HG03378 (cell line): ENCODE data around the gene ARMC12.
A peak's percentile ranks its signal among the peaks of the same experiment; 100 is the strongest.
"Not testable (repeated sequence)": the region's sequence is repeated elsewhere in the genome, so short reads cannot be mapped to it uniquely, and the experiment has no call there.

Source experiments
- ATAC-seq: cut with Tn5 transposase; IDR thresholded peaks from one replicate; pipeline ENCODE4 v1.9.1; 2021; ENCODE audit warnings: mild to moderate bottlenecking, moderate library complexity; ENCODE audit not compliant: unreplicated experiment

ARMC12 gene

DNA sequence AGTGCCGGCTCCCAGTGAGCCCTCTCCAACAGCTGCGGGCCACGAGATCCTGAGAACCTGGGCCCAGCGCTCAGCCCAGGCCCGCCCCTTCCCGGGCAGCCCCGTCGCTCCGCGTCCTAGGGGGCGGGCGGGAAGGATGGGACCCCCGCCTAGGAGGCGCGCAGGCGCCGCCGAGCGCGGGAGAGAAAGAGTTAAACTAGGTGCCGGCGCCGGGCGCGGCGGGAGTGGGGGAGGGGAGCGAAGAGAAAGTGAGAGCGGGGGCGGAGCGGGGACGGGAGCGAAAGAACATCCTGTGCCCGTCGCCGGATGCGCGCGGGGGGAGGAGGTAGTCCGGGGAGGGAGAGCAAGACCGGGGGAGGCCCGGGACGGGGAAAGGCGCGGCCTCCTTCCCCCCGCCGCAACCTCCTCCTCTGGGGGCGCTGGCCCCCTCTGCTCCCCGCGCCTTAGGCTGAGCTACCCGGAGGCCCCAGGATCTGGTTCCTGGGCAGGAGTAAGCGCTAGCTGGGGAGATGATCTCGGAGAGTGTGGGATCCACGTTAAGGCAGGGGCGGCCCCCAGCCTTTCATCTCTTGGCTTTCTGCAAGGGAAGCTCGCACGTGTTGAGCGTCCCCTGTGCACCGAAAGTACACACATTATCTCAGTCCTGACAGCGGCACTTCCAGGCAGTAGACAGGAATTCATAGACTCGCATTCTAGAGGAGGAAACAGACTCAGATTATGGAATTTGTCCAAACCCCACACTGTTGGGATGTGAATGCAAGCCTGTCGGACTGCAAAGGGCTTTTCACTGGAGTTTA, 4.9 kb upstream of the ARMC12 start:
- peak; percentile 21 for ATAC-seq

DNA sequence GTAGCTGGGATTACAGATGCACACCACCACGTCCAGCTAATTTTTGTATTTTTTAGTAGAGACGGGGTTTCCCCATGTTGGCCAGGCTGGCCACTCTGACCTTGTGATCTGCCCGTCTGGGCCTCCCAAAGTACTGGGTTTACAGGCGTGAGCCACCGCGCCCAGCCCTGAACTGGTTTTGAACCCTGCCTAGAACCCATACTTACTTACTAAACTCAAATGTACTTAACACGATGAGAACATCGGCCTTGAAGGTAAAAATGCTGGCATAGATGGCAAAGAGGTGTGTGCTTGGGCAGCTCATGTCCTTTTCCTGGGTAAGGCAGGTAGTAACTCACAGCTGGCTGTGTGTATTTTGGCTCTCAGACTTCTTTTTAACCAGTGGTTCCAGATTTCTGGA, 3.2 kb upstream of the ARMC12 start:
- no peak for ATAC-seq

DNA sequence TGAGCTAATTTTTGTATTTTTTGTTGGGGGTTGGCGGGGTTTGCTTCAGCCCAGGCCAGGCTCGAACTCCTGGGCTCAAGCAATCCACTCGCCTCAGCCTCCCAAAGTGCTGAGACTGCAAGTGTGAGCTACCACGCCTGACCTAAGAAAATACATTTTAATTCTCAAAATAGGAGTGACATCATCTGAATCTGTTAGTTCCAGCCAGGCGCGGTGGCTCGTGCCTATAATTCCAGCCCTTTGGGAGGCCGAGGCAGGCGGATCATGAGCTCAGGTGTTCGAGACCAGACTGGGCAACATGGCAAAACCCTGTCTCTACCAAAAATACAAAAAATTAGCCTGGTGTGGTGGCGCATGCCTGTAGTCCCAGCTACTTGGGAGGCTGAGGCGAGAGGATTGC, 2.5 kb upstream of the ARMC12 start:
- not testable (repeated sequence) for ATAC-seq

DNA sequence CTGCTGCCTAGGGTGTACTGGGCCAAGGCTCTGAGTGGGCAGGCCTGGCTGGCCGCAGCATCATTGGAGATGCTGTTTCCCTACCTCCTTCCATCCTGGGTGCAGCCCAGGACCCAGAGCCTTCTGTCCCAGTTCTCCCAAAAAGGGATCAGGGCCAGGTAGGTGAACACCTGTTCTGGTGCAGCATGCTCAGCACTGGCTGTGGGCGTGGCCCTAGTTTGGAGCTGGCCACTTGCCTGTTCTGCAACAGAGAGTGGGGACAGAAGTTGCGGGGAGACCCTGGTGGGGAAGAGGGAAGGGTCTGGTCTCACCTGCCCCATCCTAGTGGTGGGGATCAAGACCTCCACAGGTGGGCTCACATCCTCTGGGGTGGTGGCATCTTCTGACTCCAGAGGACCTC, 1.4 kb upstream of the ARMC12 start:
- no peak for ATAC-seq

DNA sequence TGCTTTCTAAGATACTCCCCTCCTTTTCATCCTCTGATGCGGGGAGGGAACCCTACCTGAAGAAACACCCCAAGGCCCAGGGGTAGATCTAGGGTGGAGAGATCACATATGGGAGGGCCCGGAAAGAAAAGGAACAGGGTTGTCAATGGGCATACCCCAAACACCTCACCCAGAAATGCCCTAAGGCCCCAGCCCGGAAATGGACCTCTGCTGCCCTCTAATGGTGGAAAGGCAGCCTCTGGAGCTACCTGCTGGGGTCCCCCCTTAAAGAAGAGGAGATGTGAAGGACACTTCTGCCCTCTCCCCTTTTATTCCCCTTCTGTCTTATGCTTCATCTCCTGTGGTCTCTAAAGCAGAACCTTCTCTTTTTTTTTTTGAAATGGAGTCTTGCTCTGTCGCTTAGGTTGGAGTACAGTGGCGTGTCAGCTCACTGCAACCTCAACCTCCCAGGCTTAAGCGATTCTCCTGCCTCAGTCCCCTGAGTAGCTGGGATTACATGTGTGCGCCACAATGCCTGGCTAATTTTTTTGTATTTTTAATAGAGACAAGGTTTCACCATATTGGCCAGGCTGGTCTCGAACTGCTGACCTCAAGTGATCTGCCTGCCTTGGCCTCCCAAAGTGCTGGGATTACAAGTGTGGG, 458 bp upstream of the ARMC12 start:
- ATAC-seq, result no peak

DNA sequence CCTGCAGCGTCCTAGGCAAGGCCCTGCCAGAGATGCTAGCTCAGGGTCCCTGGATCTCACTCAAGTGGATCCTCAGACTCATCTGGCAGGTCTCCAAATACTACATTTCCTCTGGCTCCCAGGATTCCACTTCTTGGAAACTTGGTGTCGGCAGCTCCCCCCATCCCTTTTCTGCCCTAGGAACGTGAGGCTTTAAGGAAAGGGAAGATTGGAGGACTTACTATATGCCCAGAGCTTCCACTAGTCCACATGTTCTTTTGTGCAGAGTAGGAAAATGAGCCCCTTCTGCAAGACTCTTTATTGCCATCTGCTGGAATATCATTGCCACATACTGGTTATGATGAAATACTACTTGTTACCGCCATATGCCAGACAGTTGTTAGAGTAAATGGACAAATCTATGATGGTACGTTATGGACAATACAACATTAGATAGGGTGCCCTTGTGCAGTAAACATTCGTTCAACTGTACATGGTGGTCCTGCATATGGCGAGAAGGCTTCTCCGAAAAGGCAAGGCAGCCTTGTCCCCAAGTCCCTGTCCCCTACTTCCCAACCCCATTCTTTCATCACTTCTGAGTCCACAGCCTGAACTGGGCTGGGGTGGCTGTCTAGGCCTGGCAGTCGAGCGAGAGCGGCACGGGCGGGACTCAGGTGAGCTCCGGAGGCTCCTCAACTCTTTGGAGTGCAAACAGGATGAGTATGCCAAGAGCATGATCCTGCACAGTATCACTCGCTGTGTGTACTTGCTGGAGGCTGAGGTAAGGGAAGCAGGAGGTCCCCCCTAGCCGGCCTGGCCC, 780 bp downstream of the ARMC12 start:
- ATAC-seq, result no peak

DNA sequence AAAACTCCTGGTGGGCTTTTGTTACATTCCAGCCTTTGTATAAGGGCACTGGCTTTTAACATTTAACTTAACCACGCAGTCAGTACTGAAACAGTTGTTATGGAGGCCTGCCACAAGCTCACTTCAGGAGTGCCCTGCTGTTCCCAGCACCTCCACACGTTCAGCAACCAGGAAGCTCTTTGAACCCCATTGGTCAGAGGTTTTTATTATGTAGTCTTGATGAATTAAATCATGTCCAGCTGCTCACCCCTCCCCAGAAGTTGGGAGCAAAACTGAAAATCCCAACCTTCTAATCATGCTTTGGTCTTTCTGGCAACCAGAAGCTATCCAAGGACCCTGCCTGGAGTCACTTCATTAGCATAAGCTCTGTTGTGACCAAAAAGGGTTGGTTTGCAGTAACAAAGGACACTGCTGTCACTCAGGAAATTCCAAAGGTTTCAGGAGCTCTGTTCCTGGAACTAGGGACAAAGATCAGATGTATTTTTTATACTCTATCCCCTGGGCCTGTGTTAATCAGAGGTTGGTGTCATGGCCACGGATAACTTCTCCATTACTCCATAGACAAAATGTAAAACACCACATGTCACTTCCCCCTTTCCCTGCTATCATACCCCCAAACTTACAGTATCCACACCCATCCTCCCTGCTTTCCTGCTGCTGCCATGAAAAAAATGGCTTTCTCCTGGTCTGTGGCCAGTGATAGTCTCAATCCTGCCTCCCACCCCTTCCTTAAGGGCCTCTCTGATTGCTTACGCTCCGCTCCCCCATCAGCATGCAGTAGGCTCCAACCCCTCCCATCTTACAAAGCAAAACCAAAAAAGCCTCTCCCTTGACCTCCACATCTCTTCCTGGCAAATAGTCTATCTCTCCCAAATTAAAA, 3.1 kb downstream of the ARMC12 start:
- no peak for ATAC-seq

DNA sequence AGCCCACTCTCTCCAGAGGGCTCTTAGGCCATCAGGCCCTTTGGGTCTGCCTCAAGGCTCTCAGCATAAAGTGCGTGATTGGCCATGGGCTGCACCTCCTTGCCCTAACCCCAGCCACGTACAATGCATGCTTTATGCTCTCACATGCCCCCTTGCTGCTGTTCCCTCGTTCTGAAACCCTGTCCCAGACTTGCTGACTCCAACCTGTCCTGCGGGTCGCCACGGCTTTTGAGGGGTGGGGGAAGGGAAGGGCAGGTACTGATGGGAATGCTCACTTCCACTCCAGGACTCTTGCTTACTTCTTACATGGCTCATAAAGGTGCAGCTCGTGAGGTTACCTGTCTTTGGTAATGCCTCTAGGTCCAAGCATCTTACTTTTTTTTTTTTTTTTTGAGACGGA, 6.0 kb downstream of the ARMC12 start:
- no peak for ATAC-seq

DNA sequence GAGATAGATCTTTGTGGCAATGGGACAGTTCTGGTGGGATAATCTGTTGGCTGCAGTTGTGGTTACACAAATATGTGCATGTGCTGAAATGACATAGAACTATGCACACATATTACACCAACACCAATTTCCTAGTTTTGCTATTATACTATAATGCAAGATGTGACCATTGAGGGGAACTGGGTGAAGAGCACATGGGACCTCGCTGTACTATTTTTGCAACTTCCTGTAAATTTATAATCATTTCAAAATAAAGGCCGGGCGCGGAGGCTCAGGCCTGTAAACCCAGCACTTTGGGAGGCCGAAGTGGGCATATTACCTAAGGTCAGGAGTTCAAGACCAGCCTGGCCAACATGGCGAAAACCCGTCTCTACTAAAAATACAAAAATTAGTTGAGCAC, 8.7 kb downstream of the ARMC12 start:
- no peak for ATAC-seq

DNA sequence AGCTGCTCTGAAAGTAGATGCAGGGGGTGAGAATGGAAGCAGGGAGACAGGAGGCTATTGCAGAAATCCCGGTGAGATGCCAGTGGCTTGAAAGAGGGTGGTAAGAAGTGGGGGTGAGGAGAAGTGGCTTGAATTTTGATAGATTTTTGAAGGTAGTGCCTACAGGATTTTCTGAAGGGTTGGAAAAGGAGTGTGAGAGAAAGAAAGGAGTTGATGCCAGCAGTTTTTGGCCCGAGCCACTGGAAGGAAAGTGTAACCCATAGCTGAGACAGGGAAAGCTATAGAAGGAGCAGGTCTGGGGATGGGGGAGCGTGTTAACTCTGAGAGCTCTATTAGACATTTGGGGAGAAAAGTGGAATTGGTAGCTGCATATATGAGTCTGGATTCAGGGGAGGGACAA, 9.7 kb downstream of the ARMC12 start:
- ATAC-seq, result no peak

DNA sequence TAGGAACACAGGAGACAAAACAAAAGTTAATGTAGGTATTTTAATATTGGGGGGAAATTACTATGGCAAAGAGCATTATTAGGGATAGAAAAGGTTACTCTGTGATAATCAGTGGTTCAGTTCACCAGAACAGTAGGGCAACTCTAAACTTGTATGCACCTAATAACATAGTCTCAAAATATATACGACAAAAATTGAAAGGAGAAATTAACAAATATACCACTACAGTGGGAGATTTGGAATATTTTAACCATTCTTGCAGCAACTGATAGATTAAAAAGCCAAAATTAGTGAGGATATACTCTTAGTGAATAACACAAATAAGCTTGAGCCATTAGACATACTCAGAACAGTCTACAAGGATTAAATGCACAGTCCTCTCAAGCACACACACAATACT, 11.0 kb downstream of the ARMC12 start:
- no peak for ATAC-seq

DNA sequence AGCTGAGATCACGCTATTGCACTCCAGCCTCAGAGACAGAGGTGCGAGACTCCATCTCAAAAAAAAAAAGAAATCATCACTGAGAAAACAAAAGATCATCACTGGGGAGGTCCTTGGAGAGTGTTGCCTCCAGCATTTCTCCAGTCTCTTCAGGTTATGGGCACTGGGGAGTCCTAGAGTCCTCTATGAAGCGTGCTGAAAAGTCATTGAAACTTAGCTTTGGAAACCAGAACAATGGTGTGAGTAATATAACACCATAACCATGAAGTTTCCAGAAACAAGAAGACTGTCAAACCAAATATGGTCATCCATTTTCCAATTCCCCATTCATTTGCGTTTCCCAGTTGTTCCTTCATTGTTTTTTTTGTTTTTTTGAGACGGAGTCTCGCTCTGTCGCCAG, 13.7 kb downstream of the ARMC12 start:
- no peak for ATAC-seq

DNA sequence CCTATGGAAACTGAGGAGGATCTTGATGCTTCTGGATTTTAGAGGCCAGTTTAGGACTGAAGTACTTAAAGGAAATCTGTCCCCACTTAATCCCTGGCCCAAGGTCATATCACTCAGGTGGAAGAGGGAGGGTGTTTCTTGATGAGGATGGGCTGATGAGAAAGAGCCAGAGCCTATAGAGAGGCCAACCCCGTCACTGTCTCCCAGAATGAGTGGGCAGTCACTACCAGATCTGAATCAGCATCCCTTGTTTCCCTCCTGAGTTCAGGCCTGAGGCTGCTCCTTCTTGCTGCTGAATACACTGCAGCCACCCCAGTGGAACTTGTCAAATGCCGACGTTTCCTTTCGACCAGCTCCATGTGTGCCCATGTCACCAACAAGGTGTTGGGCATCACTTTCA, 14.8 kb downstream of the ARMC12 start:
- no peak for ATAC-seq

DNA sequence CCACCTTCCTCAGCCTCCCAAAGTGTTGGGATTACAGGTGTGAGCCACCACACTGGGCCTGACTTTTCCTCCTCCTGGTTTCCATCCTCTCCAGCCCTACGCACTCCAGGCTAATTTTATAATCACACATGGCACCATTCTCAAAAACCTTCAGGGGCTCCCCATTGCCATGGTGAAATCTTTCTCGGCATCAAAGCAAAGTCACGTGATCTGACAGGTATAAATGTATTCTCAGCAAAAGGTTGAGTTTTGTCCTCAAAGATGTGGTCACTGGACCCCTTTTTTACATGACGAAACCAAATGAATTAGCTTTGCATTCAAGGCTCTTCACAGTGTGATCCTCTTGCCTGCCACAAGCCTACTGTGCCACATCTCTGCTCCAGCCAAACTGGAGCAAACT, 15.5 kb downstream of the ARMC12 start:
- ATAC-seq, result no peak

DNA sequence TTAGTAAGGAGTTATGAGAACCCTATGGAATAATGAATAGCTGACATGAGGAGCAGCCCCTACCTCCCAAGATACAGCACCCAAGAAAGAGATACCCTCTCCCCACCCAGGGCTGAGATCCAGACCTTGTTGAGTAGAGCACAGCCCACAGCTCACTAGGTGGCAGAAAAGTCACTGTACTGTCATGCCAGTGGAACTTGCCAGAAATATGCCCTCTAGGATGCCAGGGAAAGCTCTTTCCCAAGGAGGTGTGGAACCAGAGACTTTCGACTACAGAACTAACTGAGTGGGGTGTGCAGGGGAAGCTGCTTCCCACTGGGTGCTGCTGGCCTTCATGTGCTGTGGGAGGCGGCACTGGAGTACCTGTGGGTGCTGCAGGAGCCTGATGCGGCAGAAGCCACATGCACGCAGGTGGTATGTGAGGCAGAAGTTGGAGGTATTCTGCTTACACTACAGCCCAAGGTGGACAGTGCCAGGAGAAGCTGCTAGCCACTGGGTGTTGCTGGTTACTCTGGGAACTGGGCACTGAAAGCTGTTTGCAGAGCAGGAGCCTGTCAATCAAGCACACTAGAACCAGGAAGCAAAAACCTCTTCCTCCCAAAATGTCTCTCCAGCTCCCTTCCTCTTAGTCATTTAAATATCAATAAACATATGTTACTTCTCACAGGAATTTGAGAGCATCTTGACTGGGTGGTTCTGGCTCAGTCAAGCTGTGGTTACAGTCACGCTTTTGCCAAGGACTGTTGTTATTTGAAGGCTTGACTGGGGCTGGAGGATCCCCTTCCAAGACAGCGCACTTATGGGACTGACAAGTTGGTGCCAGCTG, 17.8 kb downstream of the ARMC12 start:
- no peak for ATAC-seq

DNA sequence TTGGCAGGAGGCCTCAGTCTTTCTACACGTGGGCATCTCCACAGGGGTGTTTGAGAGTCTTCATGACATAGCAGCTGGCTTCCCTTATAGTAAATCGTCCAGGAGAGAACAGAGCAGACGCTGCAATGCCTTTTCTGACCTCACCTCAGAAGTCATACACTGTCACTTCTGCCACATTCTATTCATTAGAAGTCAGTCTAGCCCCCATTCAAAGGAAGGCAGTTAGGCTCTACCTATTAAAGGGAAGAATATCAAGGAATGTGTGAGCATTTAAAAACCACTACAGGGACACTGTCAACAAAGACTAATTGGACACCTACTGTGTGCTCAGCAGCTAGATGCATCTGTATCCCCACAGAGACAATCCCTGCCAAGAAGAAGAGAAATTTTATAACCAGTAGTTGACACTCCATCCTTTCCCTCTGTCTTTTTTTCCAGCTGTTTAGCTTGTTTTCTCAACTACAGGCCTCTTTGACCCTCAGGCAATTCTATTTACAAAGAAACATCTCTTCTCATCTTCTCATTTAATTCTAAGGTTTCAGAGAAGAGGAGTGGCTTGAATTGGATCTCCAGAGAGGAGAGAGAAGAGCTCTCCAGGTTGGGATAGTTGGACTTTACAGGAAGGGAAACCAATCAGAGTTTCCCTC, 18.6 kb downstream of the ARMC12 start:
- no peak for ATAC-seq

DNA sequence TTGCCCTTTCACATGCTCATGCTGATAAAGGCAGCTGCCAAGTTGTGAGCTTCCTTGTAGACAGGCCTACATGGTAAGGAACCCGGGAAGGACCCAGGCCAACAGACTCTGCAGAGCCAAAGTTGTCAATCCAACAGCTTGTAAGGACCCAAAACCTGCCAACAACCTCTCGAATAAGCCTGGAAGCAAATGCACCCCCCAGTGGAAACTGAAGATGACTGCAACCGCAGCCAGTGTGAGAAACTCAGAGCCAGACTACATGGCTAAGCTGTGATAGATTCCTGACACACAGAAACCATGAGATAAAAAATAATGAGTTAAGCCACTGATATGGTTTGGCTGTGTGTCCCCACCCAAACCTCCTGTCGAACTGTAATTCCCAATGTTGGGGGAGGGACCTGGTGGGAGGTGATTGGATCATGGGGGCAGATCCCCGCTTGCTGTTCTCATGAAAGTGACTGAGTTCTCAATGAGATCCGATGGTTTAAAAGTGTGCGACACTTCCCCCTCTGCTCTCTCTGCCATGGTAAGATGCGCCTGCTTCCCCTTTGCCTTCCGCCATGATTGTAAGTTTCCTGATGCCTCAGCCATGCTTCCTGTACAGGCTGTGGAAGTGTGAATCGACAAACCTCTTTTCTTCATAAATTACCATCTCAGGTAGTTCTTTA, 20.8 kb downstream of the ARMC12 start:
- ATAC-seq, result no peak

DNA sequence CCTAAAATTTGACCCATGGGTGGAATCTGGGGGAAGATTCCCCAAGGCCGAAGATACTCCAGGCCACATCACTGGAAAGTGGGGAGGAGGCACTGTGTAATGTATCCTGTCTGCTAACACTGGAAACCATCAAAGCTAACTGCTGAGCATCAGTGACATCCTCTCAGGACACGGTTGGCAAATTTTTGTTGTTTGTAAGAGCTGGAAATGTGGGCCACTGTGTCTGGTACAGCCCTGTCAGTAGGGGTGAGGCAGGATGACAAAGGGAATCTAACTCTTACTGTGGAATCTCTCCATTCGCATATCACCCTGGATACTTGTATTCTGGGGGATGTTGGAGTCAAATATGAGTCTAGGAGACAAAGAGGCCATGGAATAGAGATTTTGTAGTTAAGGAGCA, 22.6 kb downstream of the ARMC12 start:
- ATAC-seq, result no peak

DNA sequence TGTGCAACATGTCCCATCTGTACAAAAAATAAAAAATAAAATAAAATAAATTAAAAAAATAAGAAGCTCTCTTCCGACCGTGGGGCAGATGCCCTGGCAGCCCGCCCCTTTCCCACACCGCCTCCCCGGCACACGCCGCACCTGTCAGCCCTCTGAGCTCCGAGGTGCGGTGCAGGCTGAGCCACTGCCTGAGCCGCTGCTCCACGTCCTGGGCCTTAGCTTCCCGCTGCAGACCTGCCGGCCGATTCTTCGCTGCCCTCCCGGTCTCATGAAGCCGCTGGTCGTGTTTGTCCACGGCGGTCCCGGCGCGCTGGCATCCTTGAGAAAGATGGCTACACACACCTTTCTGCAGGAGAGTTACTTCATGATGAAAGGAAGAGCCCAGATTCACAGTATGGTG, 28.9 kb downstream of the ARMC12 start:
- ATAC-seq, result no peak
